HK-2 (cell line): ENCODE results near the gene D2HGDH.
"Not testable (repeated sequence)": the region's sequence is repeated elsewhere in the genome, so short reads cannot be mapped to it uniquely, and the experiment has no call there.

ENCODE experiments used
- DNase-seq: peaks from one replicate; pipeline ENCODE4 v3.0.0-alpha.2; 2018; ENCODE audit not compliant: unreplicated experiment

Gene D2HGDH

GRCh38 chr2:241748468-241749256, 14.2 kb downstream of the D2HGDH start:
- DNase-seq, result no peak

GRCh38 chr2:241750076-241750840, 15.8 kb downstream of the D2HGDH start:
- no peak for DNase-seq

GRCh38 chr2:241751152-241751551, 16.7 kb downstream of the D2HGDH start:
- DNase-seq, result no peak

- no peak for DNase-seq
Measured at GRCh38 chr2:241751776-241752175, 17.3 kb downstream of the D2HGDH start.

- no peak for DNase-seq
Measured at GRCh38 chr2:241752253-241752652, 17.8 kb downstream of the D2HGDH start.

- no peak for DNase-seq
Measured at GRCh38 chr2:241752689-241753276, 18.4 kb downstream of the D2HGDH start.

GRCh38 chr2:241753493-241753892, 19.1 kb downstream of the D2HGDH start:
- DNase-seq, result no peak

- DNase-seq, result no peak
Measured at GRCh38 chr2:241754042-241754441, 19.6 kb downstream of the D2HGDH start.

- DNase-seq, result no peak
Measured at GRCh38 chr2:241755166-241755565, 20.7 kb downstream of the D2HGDH start.

- no peak for DNase-seq
Measured at GRCh38 chr2:241755777-241756176, 21.3 kb downstream of the D2HGDH start.

GRCh38 chr2:241759067-241759807, 24.8 kb downstream of the D2HGDH start:
- no peak for DNase-seq

GRCh38 chr2:241759893-241760292, 25.5 kb downstream of the D2HGDH start:
- DNase-seq, result not testable (repeated sequence)

GRCh38 chr2:241760301-241760771, 25.9 kb downstream of the D2HGDH start:
- DNase-seq, result no peak

- no peak for DNase-seq
Measured at GRCh38 chr2:241762321-241762932, 28.0 kb downstream of the D2HGDH start.

GRCh38 chr2:241762933-241763369, 28.5 kb downstream of the D2HGDH start:
- no peak for DNase-seq

- DNase-seq, result no peak
Measured at GRCh38 chr2:241763551-241764274, 29.3 kb downstream of the D2HGDH start.

GRCh38 chr2:241764275-241765241, 30.1 kb downstream of the D2HGDH start:
- no peak for DNase-seq

- DNase-seq, result no peak
Measured at GRCh38 chr2:241767464-241768250, 33.2 kb downstream of the D2HGDH start.

- no peak for DNase-seq
Measured at GRCh38 chr2:241768251-241768711, 33.9 kb downstream of the D2HGDH start.
